ENCODE results near the gene CRYBG1. TPM values are rescaled to one million over a fixed set of nuclear protein-coding genes. Genes with fewer than 3 reads are reported as not detected.

CRYBG1 gene
- total and polyA plus RNA-seq, 2 of the 13 experiments (the other 11 are each of a cell fraction or from before 2014, with no cell fraction given), result 10.1 to 21.9 TPM

DNA sequence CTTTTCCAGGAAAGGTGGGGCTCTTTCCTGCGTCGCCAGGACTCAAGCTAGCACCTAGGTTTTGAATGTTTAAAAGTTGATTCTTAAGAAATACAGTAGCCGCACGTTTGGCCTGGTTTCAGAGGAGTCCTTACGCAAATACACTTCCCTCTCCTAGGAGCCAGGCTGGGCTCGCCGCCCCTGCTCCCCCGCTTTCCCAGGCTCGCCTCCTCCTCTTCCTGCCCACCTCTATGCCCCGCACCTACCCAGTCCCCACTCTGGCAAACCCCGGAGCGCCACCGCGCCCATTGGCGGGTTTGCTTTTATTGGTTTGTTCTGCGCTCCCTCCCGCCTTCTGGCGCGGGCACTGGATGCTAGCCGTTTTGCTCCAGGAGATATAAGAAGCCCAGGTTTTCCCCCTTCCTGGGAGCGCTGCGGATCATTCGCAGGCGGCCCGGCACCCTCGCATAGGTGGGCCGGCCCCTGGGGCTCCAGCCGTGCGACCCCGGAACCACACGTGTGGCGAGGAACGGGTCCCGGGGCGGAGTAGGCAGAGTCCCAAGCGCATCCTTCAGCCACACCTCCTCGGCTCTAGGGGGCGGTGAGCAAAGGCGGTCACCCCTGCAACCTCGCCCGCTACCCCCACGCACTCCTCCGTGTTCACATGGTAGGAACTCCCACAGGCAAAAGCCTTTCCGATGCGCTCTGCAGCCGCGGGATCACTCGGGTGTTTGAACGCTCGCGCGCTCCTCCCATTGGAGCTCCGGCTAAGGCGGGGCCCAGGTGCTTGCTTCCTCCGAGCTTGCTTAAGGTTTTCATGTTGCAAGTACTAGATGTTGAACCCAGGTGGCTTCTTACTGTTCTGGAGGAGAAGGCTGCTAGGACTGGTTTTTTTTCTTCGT is 149.8 kb downstream of the CRYBG1 start (continued):
- TF ChIP-seq, protein P1, sequence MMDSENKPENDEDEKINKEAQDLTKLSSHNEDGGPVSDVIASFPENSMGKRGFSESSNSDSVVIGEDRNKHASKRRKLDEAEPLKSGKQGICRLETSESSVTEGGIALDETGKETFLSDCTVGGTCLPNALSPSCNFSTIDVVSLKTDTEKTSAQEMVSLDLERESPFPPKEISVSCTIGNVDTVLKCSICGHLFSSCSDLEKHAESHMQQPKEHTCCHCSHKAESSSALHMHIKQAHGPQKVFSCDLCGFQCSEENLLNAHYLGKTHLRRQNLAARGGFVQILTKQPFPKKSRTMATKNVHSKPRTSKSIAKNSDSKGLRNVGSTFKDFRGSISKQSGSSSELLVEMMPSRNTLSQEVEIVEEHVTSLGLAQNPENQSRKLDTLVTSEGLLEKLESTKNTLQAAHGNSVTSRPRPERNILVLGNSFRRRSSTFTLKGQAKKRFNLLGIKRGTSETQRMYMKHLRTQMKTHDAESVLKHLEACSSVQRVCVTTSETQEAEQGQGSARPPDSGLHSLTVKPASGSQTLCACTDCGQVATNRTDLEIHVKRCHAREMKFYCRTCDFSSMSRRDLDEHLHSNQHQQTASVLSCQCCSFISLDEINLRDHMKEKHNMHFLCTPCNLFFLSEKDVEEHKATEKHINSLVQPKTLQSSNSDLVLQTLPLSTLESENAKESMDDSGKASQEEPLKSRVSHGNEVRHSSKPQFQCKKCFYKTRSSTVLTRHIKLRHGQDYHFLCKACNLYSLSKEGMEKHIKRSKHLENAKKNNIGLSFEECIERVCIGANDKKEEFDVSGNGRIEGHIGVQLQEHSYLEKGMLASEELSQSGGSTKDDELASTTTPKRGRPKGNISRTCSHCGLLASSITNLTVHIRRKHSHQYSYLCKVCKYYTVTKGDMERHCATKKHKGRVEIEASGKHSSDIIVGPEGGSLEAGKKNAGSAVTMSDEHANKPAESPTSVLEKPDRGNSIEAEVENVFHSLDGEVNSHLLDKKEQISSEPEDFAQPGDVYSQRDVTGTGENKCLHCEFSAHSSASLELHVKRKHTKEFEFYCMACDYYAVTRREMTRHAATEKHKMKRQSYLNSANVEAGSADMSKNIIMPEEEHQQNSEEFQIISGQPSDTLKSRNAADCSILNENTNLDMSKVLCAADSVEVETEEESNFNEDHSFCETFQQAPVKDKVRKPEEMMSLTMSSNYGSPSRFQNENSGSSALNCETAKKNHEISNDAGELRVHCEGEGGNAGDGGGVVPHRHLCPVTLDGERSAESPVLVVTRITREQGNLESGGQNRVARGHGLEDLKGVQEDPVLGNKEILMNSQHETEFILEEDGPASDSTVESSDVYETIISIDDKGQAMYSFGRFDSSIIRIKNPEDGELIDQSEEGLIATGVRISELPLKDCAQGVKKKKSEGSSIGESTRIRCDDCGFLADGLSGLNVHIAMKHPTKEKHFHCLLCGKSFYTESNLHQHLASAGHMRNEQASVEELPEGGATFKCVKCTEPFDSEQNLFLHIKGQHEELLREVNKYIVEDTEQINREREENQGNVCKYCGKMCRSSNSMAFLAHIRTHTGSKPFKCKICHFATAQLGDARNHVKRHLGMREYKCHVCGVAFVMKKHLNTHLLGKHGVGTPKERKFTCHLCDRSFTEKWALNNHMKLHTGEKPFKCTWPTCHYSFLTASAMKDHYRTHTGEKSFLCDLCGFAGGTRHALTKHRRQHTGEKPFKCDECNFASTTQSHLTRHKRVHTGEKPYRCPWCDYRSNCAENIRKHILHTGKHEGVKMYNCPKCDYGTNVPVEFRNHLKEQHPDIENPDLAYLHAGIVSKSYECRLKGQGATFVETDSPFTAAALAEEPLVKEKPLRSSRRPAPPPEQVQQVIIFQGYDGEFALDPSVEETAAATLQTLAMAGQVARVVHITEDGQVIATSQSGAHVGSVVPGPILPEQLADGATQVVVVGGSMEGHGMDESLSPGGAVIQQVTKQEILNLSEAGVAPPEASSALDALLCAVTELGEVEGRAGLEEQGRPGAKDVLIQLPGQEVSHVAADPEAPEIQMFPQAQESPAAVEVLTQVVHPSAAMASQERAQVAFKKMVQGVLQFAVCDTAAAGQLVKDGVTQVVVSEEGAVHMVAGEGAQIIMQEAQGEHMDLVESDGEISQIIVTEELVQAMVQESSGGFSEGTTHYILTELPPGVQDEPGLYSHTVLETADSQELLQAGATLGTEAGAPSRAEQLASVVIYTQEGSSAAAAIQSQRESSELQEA (CRISPR knock-in tag; IDR thresholded peaks at IDR 0.05; ENCODE audit: not compliant biosample characterization), result no peak
- TF ChIP-seq HES4 (CRISPR knock-in tag; IDR thresholded peaks at IDR 0.05; ENCODE audit: borderline replicate concordance) (no peak), PCBP1 (IDR thresholded peaks at IDR 0.05; ENCODE audit: borderline replicate concordance, low read depth, low read length) (no peak), ZNF329 (CRISPR knock-in tag; IDR thresholded peaks at IDR 0.05; ENCODE audit: low read depth) (no peak), KAT8 (CRISPR knock-in tag; IDR thresholded peaks at IDR 0.05) (0 out of 2 replicates have a peak, but pooled peaks have one; percentile 13), ZNF17 (CRISPR knock-in tag; IDR thresholded peaks at IDR 0.05) (no peak), NCOA1 (CRISPR knock-in tag; IDR thresholded peaks at IDR 0.05) (no peak), ZNF44 (CRISPR knock-in tag; IDR thresholded peaks at IDR 0.05) (no peak), ZNF607 (CRISPR knock-in tag; IDR thresholded peaks at IDR 0.05; ENCODE audit: borderline replicate concordance) (no peak), ZNF788 (CRISPR knock-in tag; IDR thresholded peaks at IDR 0.05; ENCODE audit: borderline replicate concordance) (no peak), CC2D1A (CRISPR knock-in tag; IDR thresholded peaks at IDR 0.05) (no peak), SNAPC2 (CRISPR knock-in tag; IDR thresholded peaks at IDR 0.05) (no peak), FOXM1 (CRISPR knock-in tag; IDR thresholded peaks at IDR 0.05) (no peak), TRIM24 (CRISPR knock-in tag; IDR thresholded peaks at IDR 0.05) (no peak), SP5 (CRISPR knock-in tag; IDR thresholded peaks at IDR 0.05; ENCODE audit: borderline replicate concordance, low read depth) (no peak), EHMT2 (IDR thresholded peaks at IDR 0.05; ENCODE audit: borderline replicate concordance, low read depth, low read length) (no peak), ZNF160 (CRISPR knock-in tag; IDR thresholded peaks at IDR 0.05) (no peak), GLI4 (CRISPR knock-in tag; IDR thresholded peaks at IDR 0.05; ENCODE audit: borderline replicate concordance) (no peak)
- TF ChIP-seq, protein P2, sequence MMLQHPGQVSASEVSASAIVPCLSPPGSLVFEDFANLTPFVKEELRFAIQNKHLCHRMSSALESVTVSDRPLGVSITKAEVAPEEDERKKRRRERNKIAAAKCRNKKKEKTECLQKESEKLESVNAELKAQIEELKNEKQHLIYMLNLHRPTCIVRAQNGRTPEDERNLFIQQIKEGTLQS (CRISPR knock-in tag; IDR thresholded peaks at IDR 0.05), result no peak
- TF ChIP-seq, protein P3, sequence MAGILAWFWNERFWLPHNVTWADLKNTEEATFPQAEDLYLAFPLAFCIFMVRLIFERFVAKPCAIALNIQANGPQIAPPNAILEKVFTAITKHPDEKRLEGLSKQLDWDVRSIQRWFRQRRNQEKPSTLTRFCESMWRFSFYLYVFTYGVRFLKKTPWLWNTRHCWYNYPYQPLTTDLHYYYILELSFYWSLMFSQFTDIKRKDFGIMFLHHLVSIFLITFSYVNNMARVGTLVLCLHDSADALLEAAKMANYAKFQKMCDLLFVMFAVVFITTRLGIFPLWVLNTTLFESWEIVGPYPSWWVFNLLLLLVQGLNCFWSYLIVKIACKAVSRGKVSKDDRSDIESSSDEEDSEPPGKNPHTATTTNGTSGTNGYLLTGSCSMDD (CRISPR knock-in tag; IDR thresholded peaks at IDR 0.05), result no peak
